CD4-positive, CD25-positive, alpha-beta regulatory T cell (primary cell): ENCODE measurements around the gene XXYLT1. TPM values are rescaled to one million over a fixed set of nuclear protein-coding genes. Genes with fewer than 3 reads are reported as not detected.

Experiments used
- ATAC-seq, 2 donors: fragments of 150-1000 bp; cut with Tn5 transposase; one replicate each; pipeline ENCODE4 v1.10.0; 2021; ENCODE audit warnings: low read depth in 2 of 2, moderate number of reproducible peaks in 2 of 2, moderate library complexity in 1 of 2
- DNase-seq, 3 donors: peaks; one replicate each; pipeline versions ENCODE4 v3.0.0 to v3.0.0-alpha.2; 2012 to 2022; ENCODE audit warnings: mixed read lengths in 1 of 3
- H3K27ac ChIP-seq: one replicate; pipeline ENCODE4 v1.7.0; 2013; ENCODE audit warnings: mild to moderate bottlenecking, low read length; ENCODE audit not compliant: insufficient read depth, poor library complexity, severe bottlenecking
- H3K27me3 ChIP-seq: one replicate; pipeline ENCODE4 v1.7.0; 2013; ENCODE audit warnings: low read length; ENCODE audit not compliant: control insufficient read depth, insufficient read depth
- H3K36me3 ChIP-seq: one replicate; pipeline ENCODE4 v1.7.0; 2013; ENCODE audit warnings: mild to moderate bottlenecking, low read length, moderate library complexity; ENCODE audit not compliant: control insufficient read depth, insufficient read depth
- H3K4me1 ChIP-seq: 2 replicates; pipeline ENCODE4 v1.7.0; 2013; ENCODE audit warnings: mild to moderate bottlenecking, low read length; ENCODE audit not compliant: insufficient read depth, control insufficient read depth, poor library complexity, severe bottlenecking
- H3K4me3 ChIP-seq: one replicate; pipeline ENCODE4 v1.7.0; 2013; ENCODE audit warnings: low read depth, mild to moderate bottlenecking, low read length, moderate library complexity
- H3K9me3 ChIP-seq, 2 experiments: 1 replicate in 1 of 2; 2 replicates in 1 of 2; pipeline ENCODE4 v1.7.0; 2013; ENCODE audit warnings: low read length in 2 of 2, mild to moderate bottlenecking in 1 of 2, moderate library complexity in 1 of 2; ENCODE audit not compliant: control insufficient read depth in 2 of 2
- H3K27ac Mint-ChIP-seq, 3 donors: one replicate each; pipeline ENCODE4 v1.8.0; 2020 to 2022; ENCODE audit warnings: mild to moderate bottlenecking in 3 of 3, mixed read lengths in 3 of 3, moderate library complexity in 2 of 3
- H3K27me3 Mint-ChIP-seq: one replicate; pipeline ENCODE4 v1.8.0; 2022; ENCODE audit warnings: mild to moderate bottlenecking, mixed read lengths
- H3K36me3 Mint-ChIP-seq: one replicate; pipeline ENCODE4 v1.8.0; 2020; ENCODE audit warnings: mixed read lengths
- H3K4me1 Mint-ChIP-seq, 4 donors: one replicate each; pipeline ENCODE4 v1.8.0; 2020 to 2022; ENCODE audit warnings: mixed read lengths in 4 of 4, mild to moderate bottlenecking in 1 of 4
- H3K4me3 Mint-ChIP-seq, 4 donors: one replicate each; pipeline ENCODE4 v1.8.0; 2020 to 2022; ENCODE audit warnings: mild to moderate bottlenecking in 4 of 4, mixed read lengths in 4 of 4, moderate library complexity in 3 of 4
- H3K9me3 Mint-ChIP-seq, 7 donors: one replicate each; pipeline ENCODE4 v1.8.0; 2020 to 2022; ENCODE audit warnings: mixed read lengths in 7 of 7, mild to moderate bottlenecking in 3 of 7, moderate library complexity in 2 of 7
- polyA plus RNA-seq, 4 donors: library from polyadenylated mRNA; unstranded; fragments of 300-500 nt; fragmentation: Illumina TruSeq; gene quantifications; one replicate each; pipeline ENCODE4 v1.2.3, GENCODE V29; 2021
- total RNA-seq: library from RNA; stranded (reverse); gene quantifications from one replicate; pipeline ENCODE4 v1.2.3, GENCODE V29; 2022

XXYLT1 gene
- total and polyA plus RNA-seq, 5 donors from 2014 or later: 3.9 to 6.4 (median 5.7) TPM

DNA sequence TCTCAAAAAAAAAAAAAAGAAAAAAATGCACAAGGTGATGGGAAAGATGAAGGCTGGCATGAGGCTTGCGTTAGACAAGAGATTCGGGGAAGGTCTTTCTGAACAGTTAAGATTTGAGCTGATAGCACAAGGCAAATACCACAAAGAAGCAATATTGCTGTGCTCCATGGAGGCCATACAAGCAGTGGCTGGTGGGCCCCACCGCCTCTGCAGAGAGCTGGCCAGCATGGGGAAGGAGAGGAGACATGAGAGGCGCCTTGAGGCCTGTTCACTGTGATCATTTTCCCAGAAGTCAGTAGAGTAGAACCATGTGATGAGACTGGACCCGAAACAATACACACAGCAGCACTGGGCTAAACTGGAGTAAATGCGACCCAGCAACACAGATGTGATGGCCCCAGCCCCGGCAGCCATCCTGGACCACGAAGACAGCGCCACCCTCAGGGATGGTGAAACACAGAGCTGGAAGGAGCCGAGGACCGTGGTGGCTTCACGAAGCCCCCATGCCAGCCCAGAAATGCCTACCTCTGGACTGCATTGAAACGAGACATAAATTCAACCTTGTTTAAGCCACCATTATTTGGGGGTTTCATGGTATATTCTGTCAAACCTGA is 5.5 kb downstream of the XXYLT1 start:
- Mint-ChIP-seq H3K36me3 (peaks cover 4% of the 10 kb centered on the region), H3K27ac (peak overlapping the region in 1 of 3 donors; percentile 52)

DNA sequence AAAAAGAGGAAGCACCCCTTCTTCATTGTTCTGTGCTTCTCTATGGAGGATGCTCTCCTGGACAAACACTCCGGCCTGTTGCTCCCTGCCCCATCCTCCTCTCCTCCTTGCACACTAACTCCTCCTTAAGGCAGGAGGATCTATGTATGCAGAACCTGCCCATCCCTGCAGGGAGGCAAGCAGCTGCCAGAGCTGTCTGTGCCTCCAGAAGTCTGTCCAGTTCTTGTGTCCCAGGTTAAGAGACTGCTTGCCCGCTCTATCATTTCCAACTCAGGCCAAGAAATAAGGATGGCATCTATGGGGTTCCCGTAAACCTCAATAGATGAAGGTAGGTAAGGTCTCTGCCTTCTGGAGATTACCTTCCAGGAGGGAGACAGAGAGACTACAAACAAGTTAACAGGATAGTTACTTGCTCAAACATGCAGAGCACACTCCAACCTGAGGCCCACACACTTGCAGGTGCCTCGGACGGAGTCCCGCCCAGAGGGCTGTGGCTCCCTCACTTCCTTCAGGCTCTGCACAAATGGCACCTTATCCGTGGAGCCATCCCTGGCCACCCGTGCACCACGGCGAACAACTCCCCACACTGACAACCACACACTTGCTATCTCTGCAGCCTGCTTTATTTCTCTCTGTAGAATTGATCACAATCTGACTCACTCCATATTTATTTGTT is 6.9 kb downstream of the XXYLT1 start:
- H3K27ac ChIP-seq: no peak overlapping the region
- peak overlapping the region in 1 of 3 donors; percentile 26 for H3K27ac Mint-ChIP-seq
- no peak for ATAC-seq

More for the DNA sequence above, 5.5 kb downstream of the XXYLT1 start:
- no peaks in the 10 kb centered on the region for H3K9me3 ChIP-seq
- no peak for ATAC-seq
- peaks cover 9 to 46% (median 28%) of the 10 kb centered on the region in 4 donors for H3K4me1 Mint-ChIP-seq
- no peak overlapping the region for H3K27ac ChIP-seq
- H3K4me3 Mint-ChIP-seq: peak overlapping the region in 2 of 4 donors; percentile 58 to 96
- no peak for DNase-seq
- no peaks in the 10 kb centered on the region for H3K9me3 Mint-ChIP-seq
- H3K27me3 ChIP-seq: no peaks in the 10 kb centered on the region
- peaks cover 25% of the 10 kb centered on the region for H3K4me1 ChIP-seq
- H3K27me3 Mint-ChIP-seq: no peaks in the 10 kb centered on the region
- no peak overlapping the region for H3K4me3 ChIP-seq
- peaks cover 6% of the 10 kb centered on the region for H3K36me3 ChIP-seq

DNA sequence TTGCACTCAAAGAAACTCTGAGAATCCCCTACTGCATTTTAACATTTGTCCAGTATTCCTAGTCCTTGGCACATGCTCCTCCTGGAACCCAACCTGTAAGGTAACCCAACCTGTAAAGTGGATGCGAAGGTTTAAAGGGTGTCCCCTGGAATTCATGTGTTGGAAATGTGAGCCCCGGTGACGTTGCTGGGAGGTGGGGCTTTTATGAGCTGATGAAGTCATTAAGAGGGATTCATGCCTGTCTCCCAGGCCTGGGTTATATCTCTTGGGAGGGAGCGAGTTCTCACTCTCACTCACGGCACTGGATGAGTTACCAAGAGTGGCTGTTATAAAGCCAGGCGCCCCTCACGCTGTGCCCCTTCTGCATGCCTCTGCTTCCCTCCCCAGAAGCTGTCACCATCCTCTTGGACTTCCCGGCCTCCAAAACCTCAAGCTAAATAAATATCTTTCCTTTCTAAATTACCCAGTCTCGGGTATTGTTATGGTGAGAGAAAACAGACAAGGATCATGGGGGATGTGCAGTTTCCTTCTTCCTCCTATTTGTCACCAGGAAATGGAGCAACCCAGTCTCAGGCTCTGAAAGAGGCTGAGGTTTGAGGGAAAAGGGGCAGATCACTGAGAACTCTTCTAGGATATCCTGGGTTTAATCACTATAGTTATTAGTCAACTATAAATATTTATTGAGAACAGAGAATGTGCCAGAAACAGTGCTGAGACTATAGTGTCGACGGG is 7.6 kb downstream of the XXYLT1 start:
- no peak overlapping the region for H3K4me3 ChIP-seq
- Mint-ChIP-seq H3K9me3 (no peaks in the 10 kb centered on the region), H3K27ac (peak overlapping the region in 1 of 3 donors; percentile 26), H3K36me3 (peaks cover 4% of the 10 kb centered on the region), H3K4me1 (peaks cover 5 to 38% (median 24%) of the 10 kb centered on the region in 4 donors), H3K4me3 (peak overlapping the region in 2 of 4 donors; percentile 42 to 61), H3K27me3 (no peaks in the 10 kb centered on the region)
- peaks cover 6% of the 10 kb centered on the region for H3K36me3 ChIP-seq
- ATAC-seq (no peak), DNase-seq (no peak)
- H3K9me3 ChIP-seq: no peaks in the 10 kb centered on the region
- peaks cover 28% of the 10 kb centered on the region for H3K4me1 ChIP-seq
- H3K27ac ChIP-seq: no peak overlapping the region
- H3K27me3 ChIP-seq: no peaks in the 10 kb centered on the region

More for the DNA sequence above, 6.9 kb downstream of the XXYLT1 start:
- DNase-seq: no peak
- peak overlapping the region in 2 of 4 donors; percentile 42 to 61 for H3K4me3 Mint-ChIP-seq
- H3K27me3 Mint-ChIP-seq: no peaks in the 10 kb centered on the region
- peaks cover 6% of the 10 kb centered on the region for H3K36me3 ChIP-seq
- peaks cover 4% of the 10 kb centered on the region for H3K36me3 Mint-ChIP-seq
- no peaks in the 10 kb centered on the region for H3K27me3 ChIP-seq
- no peaks in the 10 kb centered on the region for H3K9me3 ChIP-seq
- no peak overlapping the region for H3K4me3 ChIP-seq
- peaks cover 21% of the 10 kb centered on the region for H3K4me1 ChIP-seq
- H3K4me1 Mint-ChIP-seq: peaks cover 5 to 37% (median 20%) of the 10 kb centered on the region in 4 donors
- H3K9me3 Mint-ChIP-seq: no peaks in the 10 kb centered on the region

DNA sequence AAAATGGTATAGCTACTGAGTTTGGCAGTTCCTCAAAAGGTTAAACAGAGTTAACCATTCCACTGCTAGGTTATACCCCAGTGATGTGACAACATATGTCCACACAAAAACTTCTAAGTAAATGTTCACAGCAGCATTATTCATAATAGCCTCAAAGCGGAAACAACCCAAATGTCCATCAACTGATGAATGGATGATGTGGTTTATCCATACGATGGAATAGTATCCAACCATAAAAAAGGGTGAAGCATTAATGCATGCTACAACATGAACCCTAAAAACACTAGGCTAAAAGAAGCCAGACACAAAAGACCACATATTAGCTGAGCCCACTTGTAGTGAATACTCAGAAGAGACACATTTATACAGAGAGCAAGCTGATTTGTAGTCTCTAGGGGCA is 9.0 kb downstream of the XXYLT1 start:
- no peaks in the 10 kb centered on the region for H3K27me3 Mint-ChIP-seq
- H3K9me3 Mint-ChIP-seq: no peaks in the 10 kb centered on the region
- H3K27ac ChIP-seq: no peak overlapping the region
- H3K27ac Mint-ChIP-seq: no peak overlapping the region
- H3K4me3 ChIP-seq: no peak overlapping the region
- peaks cover 0 to 34% (median 22%) of the 10 kb centered on the region in 4 donors for H3K4me1 Mint-ChIP-seq
- no peaks in the 10 kb centered on the region for H3K27me3 ChIP-seq
- H3K4me3 Mint-ChIP-seq: peak overlapping the region in 2 of 4 donors; percentile 61 to 85
- DNase-seq (no peak), ATAC-seq (no peak)
- no peaks in the 10 kb centered on the region for H3K9me3 ChIP-seq
- peaks cover 4% of the 10 kb centered on the region for H3K36me3 Mint-ChIP-seq
- no peaks in the 10 kb centered on the region for H3K36me3 ChIP-seq
- H3K4me1 ChIP-seq: peaks cover 28% of the 10 kb centered on the region

DNA sequence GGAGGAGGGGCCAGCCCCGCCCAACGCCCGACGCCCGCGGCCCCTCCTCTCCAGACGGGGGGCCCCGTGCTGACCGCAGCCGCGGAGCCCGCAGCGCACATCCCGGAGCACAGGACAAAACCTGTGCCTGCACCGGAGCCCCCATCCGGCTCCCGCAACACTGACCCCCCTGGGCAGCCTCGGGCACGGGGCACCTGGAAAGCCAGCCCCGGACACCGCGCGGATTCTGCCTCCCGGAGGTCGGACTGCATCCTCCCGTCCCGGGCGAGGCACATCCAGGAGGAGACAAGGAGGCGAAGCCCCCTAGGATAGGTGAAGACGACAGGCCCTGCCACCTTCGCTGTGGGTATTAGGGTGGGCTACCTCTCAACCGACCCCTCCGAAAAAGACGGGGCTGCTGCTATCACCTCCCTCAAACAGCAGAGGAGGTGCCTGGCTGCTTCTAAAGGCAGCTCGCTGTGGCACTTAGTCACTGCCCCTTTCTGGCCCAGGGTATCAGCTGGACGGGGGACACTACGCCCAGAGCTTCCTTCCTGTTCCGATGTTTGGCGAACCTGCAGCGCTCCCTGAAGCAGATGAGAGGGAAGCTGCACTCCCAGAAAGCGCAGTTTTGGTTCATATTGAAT is 10.6 kb downstream of the XXYLT1 start:
- H3K36me3 ChIP-seq: no peaks in the 10 kb centered on the region
- no peaks in the 10 kb centered on the region for H3K9me3 ChIP-seq
- peak overlapping the region; percentile 74 for H3K27ac ChIP-seq
- Mint-ChIP-seq H3K27ac (peak overlapping the region; percentile 66 to 83 (median 67)), H3K4me3 (peak overlapping the region; percentile 83 to 89 (median 85)), H3K27me3 (no peaks in the 10 kb centered on the region), H3K36me3 (peaks cover 4% of the 10 kb centered on the region), H3K4me1 (peaks cover 0 to 34% (median 21%) of the 10 kb centered on the region in 4 donors), H3K9me3 (no peaks in the 10 kb centered on the region)
- DNase-seq (peak in 1 of 3 donors; percentile 46), ATAC-seq (peak in 1 of 2 donors; percentile 5)
- peaks cover 28% of the 10 kb centered on the region for H3K4me1 ChIP-seq
- H3K4me3 ChIP-seq: peak overlapping the region; percentile 72
- H3K27me3 ChIP-seq: no peaks in the 10 kb centered on the region

DNA sequence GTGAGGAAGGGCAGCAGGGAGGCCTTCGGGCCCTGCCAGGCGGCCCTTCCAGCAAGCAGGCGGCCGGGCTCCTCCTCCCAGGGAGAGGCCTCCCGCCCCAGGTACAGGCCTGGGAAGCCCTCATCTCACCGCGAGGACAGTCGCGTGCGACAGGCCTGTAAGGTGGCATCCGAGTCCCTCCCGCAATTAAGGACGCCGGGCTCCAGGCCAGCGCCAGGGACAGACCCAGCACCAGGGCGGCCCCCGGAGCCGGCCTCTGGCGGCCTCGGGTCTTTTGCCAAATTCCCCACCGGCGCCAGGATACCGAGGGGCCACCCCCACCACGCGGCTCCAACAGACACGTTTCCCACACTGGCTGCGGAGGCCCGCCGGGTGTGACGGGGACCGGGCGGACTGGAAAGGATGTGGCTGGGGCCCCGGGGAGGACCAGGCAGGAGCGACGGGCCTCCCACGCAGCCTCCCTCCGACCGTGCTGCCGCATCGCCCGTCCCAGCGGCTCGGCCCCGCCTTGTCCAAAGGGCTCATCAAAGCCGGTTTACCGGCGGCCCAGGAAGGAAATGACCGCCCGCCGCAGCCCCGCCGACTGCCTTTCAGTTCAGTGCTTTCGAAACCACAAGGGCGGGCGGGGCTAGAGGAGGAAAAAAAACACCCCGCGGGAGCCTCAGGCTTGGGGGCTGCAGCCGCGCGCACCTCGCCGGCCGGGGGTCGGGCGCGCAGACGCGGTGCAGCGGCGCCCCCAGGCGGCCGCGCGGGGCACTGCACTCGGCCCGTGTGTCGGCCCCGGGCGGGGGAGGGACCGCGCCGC is 11.3 kb downstream of the XXYLT1 start:
- peak overlapping the region in 3 of 4 donors; percentile 75 to 86 (median 76) for H3K4me3 Mint-ChIP-seq

DNA sequence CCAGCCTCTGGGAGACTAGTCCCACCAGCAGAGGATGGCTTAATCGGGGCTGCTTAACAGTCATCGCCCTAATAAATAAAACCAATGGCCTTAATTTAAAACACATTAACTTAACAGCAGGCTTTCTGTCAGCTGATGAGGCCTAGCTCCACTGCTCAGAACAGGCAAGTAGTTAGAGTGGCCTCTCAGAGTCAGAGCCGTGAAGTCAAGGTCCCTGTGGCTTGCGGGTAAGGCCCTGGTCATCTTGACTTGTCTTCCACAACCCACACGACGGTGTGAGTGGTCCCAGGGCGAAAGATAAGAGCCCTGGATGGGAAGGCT is 11.8 kb downstream of the XXYLT1 start:
- no peaks in the 10 kb centered on the region for H3K27me3 Mint-ChIP-seq

More for the DNA sequence above, 11.3 kb downstream of the XXYLT1 start:
- no peaks in the 10 kb centered on the region for H3K27me3 ChIP-seq
- H3K27ac ChIP-seq: peak overlapping the region; percentile 92
- Mint-ChIP-seq H3K27me3 (no peaks in the 10 kb centered on the region), H3K27ac (peak overlapping the region in 2 of 3 donors; percentile 83 to 92), H3K4me1 (peaks cover 0 to 34% (median 20%) of the 10 kb centered on the region in 4 donors), H3K36me3 (peaks cover 4% of the 10 kb centered on the region), H3K9me3 (no peaks in the 10 kb centered on the region)
- no peaks in the 10 kb centered on the region for H3K36me3 ChIP-seq
- no peaks in the 10 kb centered on the region for H3K9me3 ChIP-seq
- DNase-seq: peak; percentile 89 to 91 (median 90)
- peak; percentile 85 to 87 for ATAC-seq
- H3K4me3 ChIP-seq: no peak overlapping the region
- peaks cover 28% of the 10 kb centered on the region for H3K4me1 ChIP-seq

More for the DNA sequence above, 11.8 kb downstream of the XXYLT1 start:
- Histone ChIP-seq H3K4me1 (peaks cover 28% of the 10 kb centered on the region), H3K27me3 (no peaks in the 10 kb centered on the region), H3K9me3 (no peaks in the 10 kb centered on the region), H3K27ac (peak overlapping the region; percentile 92), H3K36me3 (no peaks in the 10 kb centered on the region), H3K4me3 (no peak overlapping the region)
- ATAC-seq (no peak), DNase-seq (peak in 2 of 3 donors; percentile 30 to 49)
- Mint-ChIP-seq H3K4me1 (peaks cover 0 to 34% (median 20%) of the 10 kb centered on the region in 4 donors), H3K36me3 (peaks cover under 1% of the 10 kb centered on the region), H3K9me3 (no peaks in the 10 kb centered on the region), H3K4me3 (peak overlapping the region; percentile 72 to 95 (median 80)), H3K27ac (peak overlapping the region; percentile 83 to 95 (median 84))
